WTC11 (cell line): ENCODE data around the gene RMND5B. TPM values are rescaled to one million over a fixed set of nuclear protein-coding genes. Genes with fewer than 3 reads are reported as not detected.

Source experiments
- ATAC-seq: fragments of 200-7000 bp; cut with Tn5 transposase; 2 replicates; pipeline ENCODE4 v1.10.0; 2021; ENCODE audit warnings: mild to moderate bottlenecking, moderate library complexity
- CTCF ChIA-PET: fragments of 300-600 bp; sonication (Branson Sonifier 250); formaldehyde crosslinking; loops from one replicate; lab custom pipeline; 2021; ENCODE audit warnings: antibody characterized with exemption; lab: Charles Lee
- POLR2A ChIA-PET: fragments of 350-600 bp; sonication (Branson Sonifier 250); formaldehyde crosslinking; loops from one replicate; lab custom pipeline; 2021; ENCODE audit warnings: antibody characterized with exemption; lab: Charles Lee
- DNase-seq: peaks from one replicate; pipeline ENCODE4 v3.0.0; 2021; ENCODE audit warnings: low spot score
- H3K27ac Mint-ChIP-seq: 2 replicates; pipeline ENCODE4 v1.8.0; 2021; ENCODE audit warnings: mixed read lengths
- H3K27me3 Mint-ChIP-seq: 2 replicates; pipeline ENCODE4 v1.8.0; 2021; ENCODE audit warnings: low read depth, mild to moderate bottlenecking, moderate library complexity, mixed read lengths
- H3K36me3 Mint-ChIP-seq: 2 replicates; pipeline ENCODE4 v1.8.0; 2021; ENCODE audit warnings: mixed read lengths
- H3K4me1 Mint-ChIP-seq: 2 replicates; pipeline ENCODE4 v1.8.0; 2022; ENCODE audit warnings: mixed read lengths
- H3K4me3 Mint-ChIP-seq: 2 replicates; pipeline ENCODE4 v1.8.0; 2021; ENCODE audit warnings: mild to moderate bottlenecking, moderate library complexity, mixed read lengths
- H3K9me3 Mint-ChIP-seq: 2 replicates; pipeline ENCODE4 v1.8.0; 2021; ENCODE audit warnings: mixed read lengths
- NFATC4 ChIP-seq: fragments of 250-450 bp; sonication (Bioruptor Pico); IDR thresholded peaks from 2 replicates; pipeline ENCODE4 v1.9.0; 2021; ENCODE audit warnings: mild to moderate bottlenecking
- TEAD1 ChIP-seq: sonication (generic); formaldehyde crosslinking; IDR thresholded peaks from 2 replicates; pipeline ENCODE4 v1.8.0; 2022; ENCODE audit warnings: mild to moderate bottlenecking, missing genetic modification reagents
- TP53 ChIP-seq: sonication (generic); formaldehyde crosslinking; IDR thresholded peaks from 2 replicates; pipeline ENCODE4 v1.8.1; 2023; ENCODE audit warnings: mild to moderate bottlenecking, missing genetic modification reagents
- ZBTB21 ChIP-seq: sonication (generic); formaldehyde crosslinking; IDR thresholded peaks from 2 replicates; pipeline ENCODE4 v1.8.1; 2023; ENCODE audit warnings: mild to moderate bottlenecking, missing genetic modification reagents, borderline replicate concordance
- ZNF219 ChIP-seq: sonication (generic); formaldehyde crosslinking; IDR thresholded peaks from 2 replicates; pipeline ENCODE4 v1.8.0; 2023; ENCODE audit warnings: missing genetic modification reagents, mild to moderate bottlenecking, borderline replicate concordance
- ZNF232 ChIP-seq: sonication (generic); formaldehyde crosslinking; IDR thresholded peaks from 2 replicates; pipeline ENCODE4 v1.8.0; 2022; ENCODE audit warnings: mild to moderate bottlenecking, missing genetic modification reagents
- ZNF671 ChIP-seq: fragments of 250-450 bp; sonication (Bioruptor Pico); IDR thresholded peaks from 2 replicates; pipeline ENCODE4 v1.8.0; 2021; ENCODE audit warnings: mild to moderate bottlenecking
- total RNA-seq: library from RNA; stranded (reverse); gene quantifications from 3 replicates; pipeline ENCODE4 v1.2.3, GENCODE V29; 2021
- TF ChIP-seq, protein P1 (sequence below): sonication (generic); formaldehyde crosslinking; IDR thresholded peaks from 2 replicates; pipeline ENCODE4 v1.8.0; 2023; ENCODE audit warnings: missing genetic modification reagents, mild to moderate bottlenecking, borderline replicate concordance
- TF ChIP-seq, protein P2 (sequence below): sonication (generic); formaldehyde crosslinking; IDR thresholded peaks from 2 replicates; pipeline ENCODE4 v1.8.1; 2023; ENCODE audit warnings: mild to moderate bottlenecking, missing genetic modification reagents
- TF ChIP-seq, protein P3 (sequence below): sonication (generic); formaldehyde crosslinking; IDR thresholded peaks from 2 replicates; pipeline ENCODE4 v1.8.0; 2022; ENCODE audit warnings: mild to moderate bottlenecking, missing genetic modification reagents
- TF ChIP-seq, protein P4 (sequence below): sonication (generic); formaldehyde crosslinking; IDR thresholded peaks from 2 replicates; pipeline ENCODE4 v1.8.1; 2023; ENCODE audit warnings: mild to moderate bottlenecking, missing genetic modification reagents, moderate library complexity
- TF ChIP-seq, protein P5 (sequence below): sonication (generic); formaldehyde crosslinking; IDR thresholded peaks from 2 replicates; pipeline ENCODE4 v1.8.0; 2022; ENCODE audit warnings: mild to moderate bottlenecking, missing genetic modification reagents
- TF ChIP-seq, protein P6 (sequence below): sonication (generic); formaldehyde crosslinking; conservative IDR thresholded peaks from 2 replicates; pipeline ENCODE4 v1.8.1; 2022; ENCODE audit warnings: mild to moderate bottlenecking, missing genetic modification reagents
- TF ChIP-seq, protein P7 (sequence below): sonication (generic); formaldehyde crosslinking; IDR thresholded peaks from 2 replicates; pipeline ENCODE4 v1.8.0; 2023; ENCODE audit warnings: missing genetic modification reagents
- TF ChIP-seq, protein P8 (sequence below): sonication (generic); formaldehyde crosslinking; IDR thresholded peaks from 2 replicates; pipeline ENCODE4 v1.8.0; 2023; ENCODE audit warnings: mild to moderate bottlenecking, missing genetic modification reagents

Gene RMND5B
- total RNA-seq, 1 experiment from 2014 or later = 93.3 TPM

DNA sequence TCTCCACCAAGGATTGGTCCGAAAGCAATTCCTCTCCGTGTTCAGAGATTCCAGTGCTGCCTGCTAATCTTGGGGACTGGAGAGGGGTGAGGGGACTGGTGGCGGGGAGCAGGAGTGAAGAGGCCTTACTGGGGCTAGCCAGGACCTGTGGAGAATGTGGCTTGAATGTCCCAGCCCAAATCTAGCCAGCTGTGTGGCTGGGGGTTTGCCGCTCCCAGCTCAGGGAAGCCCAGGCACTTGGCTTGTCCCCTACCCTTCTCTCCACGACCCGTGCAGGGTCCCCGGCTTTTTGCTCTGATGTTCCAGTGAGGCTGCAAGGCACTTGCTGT is 15.0 kb upstream of the RMND5B start (continued):
- TF ChIP-seq, protein P1, sequence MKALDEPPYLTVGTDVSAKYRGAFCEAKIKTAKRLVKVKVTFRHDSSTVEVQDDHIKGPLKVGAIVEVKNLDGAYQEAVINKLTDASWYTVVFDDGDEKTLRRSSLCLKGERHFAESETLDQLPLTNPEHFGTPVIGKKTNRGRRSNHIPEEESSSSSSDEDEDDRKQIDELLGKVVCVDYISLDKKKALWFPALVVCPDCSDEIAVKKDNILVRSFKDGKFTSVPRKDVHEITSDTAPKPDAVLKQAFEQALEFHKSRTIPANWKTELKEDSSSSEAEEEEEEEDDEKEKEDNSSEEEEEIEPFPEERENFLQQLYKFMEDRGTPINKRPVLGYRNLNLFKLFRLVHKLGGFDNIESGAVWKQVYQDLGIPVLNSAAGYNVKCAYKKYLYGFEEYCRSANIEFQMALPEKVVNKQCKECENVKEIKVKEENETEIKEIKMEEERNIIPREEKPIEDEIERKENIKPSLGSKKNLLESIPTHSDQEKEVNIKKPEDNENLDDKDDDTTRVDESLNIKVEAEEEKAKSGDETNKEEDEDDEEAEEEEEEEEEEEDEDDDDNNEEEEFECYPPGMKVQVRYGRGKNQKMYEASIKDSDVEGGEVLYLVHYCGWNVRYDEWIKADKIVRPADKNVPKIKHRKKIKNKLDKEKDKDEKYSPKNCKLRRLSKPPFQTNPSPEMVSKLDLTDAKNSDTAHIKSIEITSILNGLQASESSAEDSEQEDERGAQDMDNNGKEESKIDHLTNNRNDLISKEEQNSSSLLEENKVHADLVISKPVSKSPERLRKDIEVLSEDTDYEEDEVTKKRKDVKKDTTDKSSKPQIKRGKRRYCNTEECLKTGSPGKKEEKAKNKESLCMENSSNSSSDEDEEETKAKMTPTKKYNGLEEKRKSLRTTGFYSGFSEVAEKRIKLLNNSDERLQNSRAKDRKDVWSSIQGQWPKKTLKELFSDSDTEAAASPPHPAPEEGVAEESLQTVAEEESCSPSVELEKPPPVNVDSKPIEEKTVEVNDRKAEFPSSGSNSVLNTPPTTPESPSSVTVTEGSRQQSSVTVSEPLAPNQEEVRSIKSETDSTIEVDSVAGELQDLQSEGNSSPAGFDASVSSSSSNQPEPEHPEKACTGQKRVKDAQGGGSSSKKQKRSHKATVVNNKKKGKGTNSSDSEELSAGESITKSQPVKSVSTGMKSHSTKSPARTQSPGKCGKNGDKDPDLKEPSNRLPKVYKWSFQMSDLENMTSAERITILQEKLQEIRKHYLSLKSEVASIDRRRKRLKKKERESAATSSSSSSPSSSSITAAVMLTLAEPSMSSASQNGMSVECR (CRISPR knock-in tag) = no peak
- TF ChIP-seq, protein P2, sequence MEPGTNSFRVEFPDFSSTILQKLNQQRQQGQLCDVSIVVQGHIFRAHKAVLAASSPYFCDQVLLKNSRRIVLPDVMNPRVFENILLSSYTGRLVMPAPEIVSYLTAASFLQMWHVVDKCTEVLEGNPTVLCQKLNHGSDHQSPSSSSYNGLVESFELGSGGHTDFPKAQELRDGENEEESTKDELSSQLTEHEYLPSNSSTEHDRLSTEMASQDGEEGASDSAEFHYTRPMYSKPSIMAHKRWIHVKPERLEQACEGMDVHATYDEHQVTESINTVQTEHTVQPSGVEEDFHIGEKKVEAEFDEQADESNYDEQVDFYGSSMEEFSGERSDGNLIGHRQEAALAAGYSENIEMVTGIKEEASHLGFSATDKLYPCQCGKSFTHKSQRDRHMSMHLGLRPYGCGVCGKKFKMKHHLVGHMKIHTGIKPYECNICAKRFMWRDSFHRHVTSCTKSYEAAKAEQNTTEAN = no peak
- TF ChIP-seq TP53 (CRISPR knock-in tag) = no peak
- no peak for TF ChIP-seq ZNF671
- no peak for TF ChIP-seq NFATC4

DNA sequence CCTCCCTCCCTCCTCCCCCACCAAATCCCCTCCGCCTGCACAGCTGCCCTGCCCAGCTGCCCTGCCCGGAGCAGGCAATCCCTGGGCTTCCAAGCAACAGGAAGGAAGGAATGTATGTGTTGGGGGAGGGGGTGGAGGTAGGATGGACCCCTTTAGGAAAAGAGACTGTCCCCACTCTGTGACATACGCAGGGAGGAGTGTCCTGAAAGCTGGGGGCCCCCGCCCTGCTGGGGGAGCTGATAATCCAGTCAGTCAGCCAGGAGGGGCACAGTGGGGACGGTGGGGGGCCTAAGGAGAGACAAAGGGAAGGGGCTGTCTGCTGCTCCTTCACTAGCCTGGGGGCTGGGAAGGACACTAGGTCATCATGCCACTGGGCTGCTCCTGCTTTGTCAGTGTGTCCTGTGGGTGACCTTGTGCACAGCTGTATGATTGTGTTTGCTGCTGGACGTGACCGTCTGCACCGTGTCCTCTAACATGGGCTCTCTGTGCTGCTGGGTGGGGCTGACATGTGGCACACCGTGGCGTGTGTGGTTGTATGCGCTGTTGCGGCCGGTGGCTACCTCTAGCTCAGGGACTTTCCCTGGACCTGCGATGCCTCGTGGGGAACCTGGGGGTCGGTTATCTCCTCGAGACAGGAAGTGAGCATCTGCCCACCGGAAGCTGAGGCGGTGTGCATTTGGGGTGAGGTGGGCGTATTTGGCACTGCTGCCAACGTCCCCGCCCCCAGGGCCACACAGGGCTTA is 14.5 kb upstream of the RMND5B start:
- POLR2A ChIA-PET = interaction anchor here (0.6 to 6.0 kb wide), 9 partner anchors 9 to 962 kb away, joined by 3 to 60 read pairs (median 4); partner anchors contain the start of gene RMND5B
- H3K4me3 Mint-ChIP-seq = peak overlapping the region; percentile 99

DNA sequence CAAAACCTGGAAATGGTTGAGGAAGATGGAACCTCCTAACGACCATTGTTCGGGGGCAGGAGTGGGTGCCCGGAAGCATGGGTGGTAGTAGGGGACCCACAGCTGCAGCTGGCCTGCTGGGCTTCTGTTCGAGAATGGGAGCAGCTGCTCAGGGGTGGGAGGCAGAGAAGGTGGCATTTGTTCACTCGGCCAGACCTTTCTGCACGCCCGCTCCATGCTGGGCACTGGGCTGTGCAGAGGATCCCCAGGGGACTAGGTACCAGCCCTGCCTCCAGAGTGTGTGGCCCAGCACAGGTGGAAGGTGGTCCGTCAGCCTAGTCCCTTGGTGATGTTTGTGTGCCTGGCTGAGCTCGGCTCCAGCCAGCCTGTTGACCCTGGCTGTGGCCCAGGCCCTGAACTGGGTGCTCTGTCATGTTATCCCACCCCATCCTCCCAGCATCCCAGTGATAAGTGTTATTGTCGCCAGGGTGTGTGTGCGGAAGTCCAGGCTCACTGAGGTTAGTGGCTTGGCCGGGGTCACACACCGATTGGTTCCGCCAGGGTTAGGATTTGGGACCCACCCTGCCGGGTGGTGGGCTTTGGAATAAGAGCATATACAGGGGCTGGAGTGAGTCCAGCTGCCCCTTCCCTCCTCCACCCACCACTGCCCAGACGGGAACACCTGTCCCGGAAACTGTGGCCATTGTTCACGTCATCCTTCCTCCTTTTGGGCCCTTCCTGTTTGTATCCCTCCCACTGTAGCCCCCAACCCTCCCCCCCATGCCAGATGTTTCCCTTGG is 12.7 kb upstream of the RMND5B start:
- no peak for DNase-seq
- no peak for TF ChIP-seq TEAD1
- TF ChIP-seq, protein P3, sequence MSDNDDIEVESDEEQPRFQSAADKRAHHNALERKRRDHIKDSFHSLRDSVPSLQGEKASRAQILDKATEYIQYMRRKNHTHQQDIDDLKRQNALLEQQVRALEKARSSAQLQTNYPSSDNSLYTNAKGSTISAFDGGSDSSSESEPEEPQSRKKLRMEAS = no peak
- TF ChIP-seq ZNF232 (CRISPR knock-in tag) = no peak
- TF ChIP-seq, protein P4, sequence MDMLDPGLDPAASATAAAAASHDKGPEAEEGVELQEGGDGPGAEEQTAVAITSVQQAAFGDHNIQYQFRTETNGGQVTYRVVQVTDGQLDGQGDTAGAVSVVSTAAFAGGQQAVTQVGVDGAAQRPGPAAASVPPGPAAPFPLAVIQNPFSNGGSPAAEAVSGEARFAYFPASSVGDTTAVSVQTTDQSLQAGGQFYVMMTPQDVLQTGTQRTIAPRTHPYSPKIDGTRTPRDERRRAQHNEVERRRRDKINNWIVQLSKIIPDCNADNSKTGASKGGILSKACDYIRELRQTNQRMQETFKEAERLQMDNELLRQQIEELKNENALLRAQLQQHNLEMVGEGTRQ (CRISPR knock-in tag) = no peak
- TF ChIP-seq ZNF219 (CRISPR knock-in tag) = no peak
- TF ChIP-seq, protein P5, sequence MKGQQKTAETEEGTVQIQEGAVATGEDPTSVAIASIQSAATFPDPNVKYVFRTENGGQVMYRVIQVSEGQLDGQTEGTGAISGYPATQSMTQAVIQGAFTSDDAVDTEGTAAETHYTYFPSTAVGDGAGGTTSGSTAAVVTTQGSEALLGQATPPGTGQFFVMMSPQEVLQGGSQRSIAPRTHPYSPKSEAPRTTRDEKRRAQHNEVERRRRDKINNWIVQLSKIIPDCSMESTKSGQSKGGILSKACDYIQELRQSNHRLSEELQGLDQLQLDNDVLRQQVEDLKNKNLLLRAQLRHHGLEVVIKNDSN (CRISPR knock-in tag) = no peak
- TF ChIP-seq, protein P6, sequence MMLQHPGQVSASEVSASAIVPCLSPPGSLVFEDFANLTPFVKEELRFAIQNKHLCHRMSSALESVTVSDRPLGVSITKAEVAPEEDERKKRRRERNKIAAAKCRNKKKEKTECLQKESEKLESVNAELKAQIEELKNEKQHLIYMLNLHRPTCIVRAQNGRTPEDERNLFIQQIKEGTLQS = no peak
- TF ChIP-seq, protein P7, sequence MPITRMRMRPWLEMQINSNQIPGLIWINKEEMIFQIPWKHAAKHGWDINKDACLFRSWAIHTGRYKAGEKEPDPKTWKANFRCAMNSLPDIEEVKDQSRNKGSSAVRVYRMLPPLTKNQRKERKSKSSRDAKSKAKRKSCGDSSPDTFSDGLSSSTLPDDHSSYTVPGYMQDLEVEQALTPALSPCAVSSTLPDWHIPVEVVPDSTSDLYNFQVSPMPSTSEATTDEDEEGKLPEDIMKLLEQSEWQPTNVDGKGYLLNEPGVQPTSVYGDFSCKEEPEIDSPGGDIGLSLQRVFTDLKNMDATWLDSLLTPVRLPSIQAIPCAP (CRISPR knock-in tag) = no peak

More for the DNA sequence above, 14.5 kb upstream of the RMND5B start:
- CTCF ChIA-PET = interaction anchor here (0.6 to 8.9 kb wide), 10 partner anchors 8 to 285 kb away, joined by 3 to 138 read pairs (median 6); partner anchors contain the start of gene NHP2
- H3K4me1 Mint-ChIP-seq = peaks cover 50% of the 10 kb centered on the region
- H3K36me3 Mint-ChIP-seq = peaks cover 2% of the 10 kb centered on the region; the same call in 1 of the 2 replicates
- no peaks in the 10 kb centered on the region for H3K27me3 Mint-ChIP-seq
- H3K27ac Mint-ChIP-seq = peak overlapping the region; percentile 97
- no peak for TF ChIP-seq ZBTB21 (CRISPR knock-in tag)
- TF ChIP-seq, protein P8, sequence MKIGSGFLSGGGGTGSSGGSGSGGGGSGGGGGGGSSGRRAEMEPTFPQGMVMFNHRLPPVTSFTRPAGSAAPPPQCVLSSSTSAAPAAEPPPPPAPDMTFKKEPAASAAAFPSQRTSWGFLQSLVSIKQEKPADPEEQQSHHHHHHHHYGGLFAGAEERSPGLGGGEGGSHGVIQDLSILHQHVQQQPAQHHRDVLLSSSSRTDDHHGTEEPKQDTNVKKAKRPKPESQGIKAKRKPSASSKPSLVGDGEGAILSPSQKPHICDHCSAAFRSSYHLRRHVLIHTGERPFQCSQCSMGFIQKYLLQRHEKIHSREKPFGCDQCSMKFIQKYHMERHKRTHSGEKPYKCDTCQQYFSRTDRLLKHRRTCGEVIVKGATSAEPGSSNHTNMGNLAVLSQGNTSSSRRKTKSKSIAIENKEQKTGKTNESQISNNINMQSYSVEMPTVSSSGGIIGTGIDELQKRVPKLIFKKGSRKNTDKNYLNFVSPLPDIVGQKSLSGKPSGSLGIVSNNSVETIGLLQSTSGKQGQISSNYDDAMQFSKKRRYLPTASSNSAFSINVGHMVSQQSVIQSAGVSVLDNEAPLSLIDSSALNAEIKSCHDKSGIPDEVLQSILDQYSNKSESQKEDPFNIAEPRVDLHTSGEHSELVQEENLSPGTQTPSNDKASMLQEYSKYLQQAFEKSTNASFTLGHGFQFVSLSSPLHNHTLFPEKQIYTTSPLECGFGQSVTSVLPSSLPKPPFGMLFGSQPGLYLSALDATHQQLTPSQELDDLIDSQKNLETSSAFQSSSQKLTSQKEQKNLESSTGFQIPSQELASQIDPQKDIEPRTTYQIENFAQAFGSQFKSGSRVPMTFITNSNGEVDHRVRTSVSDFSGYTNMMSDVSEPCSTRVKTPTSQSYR (CRISPR knock-in tag) = 0 out of 2 replicates have a peak, but pooled peaks have one; percentile 33
- TF ChIP-seq, all 79 proteins: peak for 1
- peaks cover 5% of the 10 kb centered on the region; the same call in 1 of the 2 replicates for H3K9me3 Mint-ChIP-seq
- DNase-seq (peak; percentile 56), ATAC-seq (peak; percentile 11)

More for the DNA sequence above, 12.7 kb upstream of the RMND5B start:
- no peaks in the 10 kb centered on the region for H3K27me3 Mint-ChIP-seq
- CTCF ChIA-PET = interaction anchor here (0.6 to 8.9 kb wide), 5 partner anchors 10 to 42 kb away, joined by 3 to 138 read pairs (median 6); partner anchors contain the start of gene RMND5B
- no peaks in the 10 kb centered on the region for H3K9me3 Mint-ChIP-seq
- no peak for ATAC-seq
- H3K4me3 Mint-ChIP-seq = no peak overlapping the region
- H3K27ac Mint-ChIP-seq = no peak overlapping the region
- peaks cover 53% of the 10 kb centered on the region for H3K4me1 Mint-ChIP-seq
- POLR2A ChIA-PET = interaction anchor here (1.4 to 6.0 kb wide), 3 partner anchors 7 to 40 kb away, joined by 3 to 60 read pairs (median 5); partner anchors contain the start of gene NHP2
- H3K36me3 Mint-ChIP-seq = peaks cover 8% of the 10 kb centered on the region
